H1 (cell line): ENCODE measurements around the gene ST3GAL3. TPM values are rescaled to one million over a fixed set of nuclear protein-coding genes. Genes with fewer than 3 reads are reported as not detected.
A peak's percentile ranks its signal among the peaks of the same experiment; 100 is the strongest.

Experiments
- ASH2L ChIP-seq: fragments of 200-600, 300-600 bp; sonication (generic); IDR thresholded peaks from one replicate; pipeline ENCODE4 v1.7.1; 2017; ENCODE audit warnings: low read length
- BCL11A ChIP-seq, 2 experiments: IDR thresholded peaks; one replicate each; pipeline ENCODE4 v1.6.1; 2011; ENCODE audit warnings: low read depth in 2 of 2, low read length in 2 of 2, mild to moderate bottlenecking in 2 of 2
- CBX8 ChIP-seq: fragments of 300-800, 300-1000 bp; sonication (generic); IDR thresholded peaks from 2 replicates; pipeline ENCODE4 v1.7.1; 2016; ENCODE audit warnings: low read depth, low read length, borderline replicate concordance
- CEBPB ChIP-seq: IDR thresholded peaks from 2 replicates; pipeline ENCODE4 v1.6.1; 2012; ENCODE audit warnings: low read depth, low read length
- CHD2 ChIP-seq: IDR thresholded peaks from 2 replicates; pipeline ENCODE4 v1.6.1; 2012; ENCODE audit warnings: low read length, improper control_type of control experiment
- CTCF ChIP-seq, 3 experiments: IDR thresholded peaks; 1 replicate in 2 of 3; 2 replicates in 1 of 3; pipeline versions ENCODE4 v1.5.1 to v1.6.1; 2011; ENCODE audit warnings: low read length in 3 of 3, mild to moderate bottlenecking in 3 of 3, inconsistent platforms in 2 of 3, low read depth in 1 of 3, moderate library complexity in 1 of 3; ENCODE audit not compliant: insufficient read depth in 1 of 3; ENCODE audit errors: control extremely low read depth in 1 of 3
- EGR1 ChIP-seq: IDR thresholded peaks from 2 replicates; pipeline ENCODE4 v1.6.1; 2011; ENCODE audit warnings: low read depth, low read length, borderline replicate concordance
- EP300 ChIP-seq, 2 experiments: IDR thresholded peaks; 1 replicate in 1 of 2; 2 replicates in 1 of 2; pipeline ENCODE4 v1.6.1; 2011 to 2012; ENCODE audit warnings: low read depth in 2 of 2, low read length in 2 of 2, mild to moderate bottlenecking in 2 of 2, borderline replicate concordance in 1 of 2, inconsistent platforms in 1 of 2, moderate library complexity in 1 of 2
- EZH2 ChIP-seq: fragments of 200-600 bp; sonication (generic); IDR thresholded peaks from 2 replicates; pipeline ENCODE4 v1.7.1; 2012; ENCODE audit warnings: low read depth, mild to moderate bottlenecking, moderate library complexity, low read length, inconsistent platforms; ENCODE audit not compliant: severe bottlenecking
- FOSL1 ChIP-seq: IDR thresholded peaks from 2 replicates; pipeline ENCODE4 v1.6.1; 2011; ENCODE audit warnings: mild to moderate bottlenecking, low read depth, low read length, moderate library complexity; ENCODE audit not compliant: insufficient read depth
- HDAC2 ChIP-seq, 2 experiments: fragments of 300-600 bp in 1 of 2; sonication (generic) in 1 of 2; IDR thresholded peaks; 2 replicates each; pipeline ENCODE4 v1.6.1; 2011 to 2012; ENCODE audit warnings: low read depth in 2 of 2, low read length in 2 of 2, mild to moderate bottlenecking in 2 of 2, moderate library complexity in 2 of 2, borderline replicate concordance in 1 of 2, inconsistent platforms in 1 of 2
- KDM5A ChIP-seq: fragments of 200-600 bp; IDR thresholded peaks from 2 replicates; pipeline ENCODE4 v1.7.1; 2012; ENCODE audit warnings: mild to moderate bottlenecking, low read length, inconsistent platforms, mixed read lengths
- SAP30 ChIP-seq: fragments of 300-600 bp; sonication (generic); IDR thresholded peaks from 2 replicates; pipeline ENCODE4 v1.7.1; 2012; ENCODE audit warnings: low read length, moderate library complexity, mild to moderate bottlenecking, inconsistent platforms; ENCODE audit not compliant: insufficient read depth, insufficient replicate concordance
- SIN3A ChIP-seq, 2 experiments: IDR thresholded peaks in 1 of 2; conservative IDR thresholded peaks in 1 of 2; 2 replicates each; pipeline ENCODE4 v1.6.1; 2011 to 2012; ENCODE audit warnings: low read length in 2 of 2, improper control_type of control experiment in 1 of 2, low read depth in 1 of 2, mild to moderate bottlenecking in 1 of 2
- SIRT6 ChIP-seq: IDR thresholded peaks from one replicate; pipeline ENCODE4 v1.7.1; 2012; ENCODE audit warnings: low read length, inconsistent platforms
- SP2 ChIP-seq: IDR thresholded peaks from 2 replicates; pipeline ENCODE4 v1.6.1; 2012; ENCODE audit warnings: mild to moderate bottlenecking, low read length, inconsistent platforms
- TAF7 ChIP-seq: optimal IDR thresholded peaks from 2 replicates; pipeline ENCODE3; 2011; ENCODE audit warnings: low read depth, mild to moderate bottlenecking, inconsistent platforms, low read length, moderate library complexity, borderline replicate concordance
- polyA plus RNA-seq, 7 experiments: library from polyadenylated mRNA; depleted of rRNA in 3 of 7; stranded (reverse) in 5 of 7; unstranded in 2 of 7; fragments of >200 nt in 5 of 7; fragments of 200-250 nt in 2 of 7; gene quantifications; 1 replicate in 5 of 7; 2 replicates in 1 of 7; 4 replicates in 1 of 7; pipeline versions ENCODE4 v1.2.1 to v1.2.3, GENCODE V29; 2011 to 2013; ENCODE audit warnings: missing spikeins in 2 of 7, mixed read lengths in 2 of 7
- total RNA-seq: library from RNA; stranded (reverse); fragmentation: NEBNext Ultra II Directional; extraction: Animal tissue kit (Norgen Biotek cat#: 25700); gene quantifications from 2 replicates; pipeline ENCODE4 v1.2.1, GENCODE V29; 2021
- TF ChIP-seq, protein P1 (sequence below): IDR thresholded peaks from 2 replicates; pipeline ENCODE4 v1.6.1; 2012; ENCODE audit warnings: inconsistent platforms
- TF ChIP-seq, protein P2 (sequence below): IDR thresholded peaks from 2 replicates; pipeline ENCODE4 v1.6.1; 2011; ENCODE audit warnings: low read length, improper control_type of control experiment

ST3GAL3 gene
- total and polyA plus RNA-seq, 2 of the 8 experiments (the other 6 are each of a cell fraction or from before 2014, with no cell fraction given) = 6.8 to 7.0 TPM

DNA sequence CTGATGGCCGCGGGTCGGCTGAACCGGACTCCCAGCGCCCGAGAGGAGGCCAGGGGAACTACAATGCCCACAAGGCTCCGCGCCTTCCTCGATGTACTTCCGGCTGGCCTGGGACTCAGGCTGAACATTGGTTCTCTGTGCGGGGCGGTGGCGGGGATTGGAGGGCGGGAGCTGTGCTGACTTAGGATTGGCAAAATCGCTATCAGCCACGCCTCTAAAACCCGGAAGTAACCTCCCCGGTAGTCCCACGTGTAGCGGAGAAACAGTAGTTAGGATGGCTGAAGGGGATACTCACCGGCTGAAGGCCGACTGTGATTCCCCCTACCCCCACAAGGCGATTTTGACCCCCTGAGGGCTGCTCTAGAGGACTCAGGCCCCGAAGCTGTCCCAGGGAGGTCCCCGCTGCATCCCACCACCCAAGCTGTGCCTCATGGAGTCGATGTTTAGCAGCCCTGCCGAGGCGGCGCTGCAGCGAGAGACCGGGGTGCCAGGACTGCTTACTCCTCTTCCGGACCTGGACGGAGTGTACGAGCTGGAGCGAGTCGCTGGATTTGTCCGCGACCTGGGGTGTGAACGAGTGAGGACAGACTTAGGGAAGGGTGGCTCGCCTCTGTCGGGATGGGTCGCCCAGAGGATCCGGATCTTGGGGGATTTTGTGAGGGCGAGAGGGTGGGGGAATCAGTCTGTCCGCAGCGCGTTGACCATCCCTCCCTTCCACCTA is 262.6 kb downstream of the ST3GAL3 start, which contains the start of gene DPH2 (continued):
- TF ChIP-seq EZH2 (no peak), EGR1 (no peak), SIRT6 (no peak), EP300 (IDR thresholded peaks at IDR 0.05; ENCODE audit: borderline replicate concordance in 1 of 2, low read depth in 2 of 2, low read length in 2 of 2) (no peak), CHD2 (peak; percentile 64), SAP30 (peak; percentile 98), HDAC2 (IDR thresholded peaks at IDR 0.05; ENCODE audit: borderline replicate concordance in 1 of 2, low read depth in 2 of 2, low read length in 2 of 2) (peak in 1 of 2 experiments; percentile 97; a peak in 1 of 4 replicates), CEBPB (no peak), SP2 (peak; percentile 38; the same call in 1 of the 2 replicates), BCL11A (IDR thresholded peaks at IDR 0.05; ENCODE audit: low read depth in 2 of 2, low read length in 2 of 2) (no peak), KDM5A (peak; percentile 48; the same call in 1 of the 2 replicates), ASH2L (no peak), SIN3A (conservative IDR thresholded peaks at IDR 0.05 in 1 of 2, IDR thresholded peaks at IDR 0.05 in 1 of 2; ENCODE audit: low read depth in 1 of 2, low read length in 2 of 2) (peak; percentile 97; a peak in 3 of 4 replicates), CBX8 (no peak), FOSL1 (no peak), CTCF (IDR thresholded peaks at IDR 0.05; ENCODE audit: control extremely low read depth in 1 of 3, insufficient read depth in 1 of 3, low read depth in 1 of 3, low read length in 3 of 3) (no peak), TAF7 (no peak)
- TF ChIP-seq, protein P1, sequence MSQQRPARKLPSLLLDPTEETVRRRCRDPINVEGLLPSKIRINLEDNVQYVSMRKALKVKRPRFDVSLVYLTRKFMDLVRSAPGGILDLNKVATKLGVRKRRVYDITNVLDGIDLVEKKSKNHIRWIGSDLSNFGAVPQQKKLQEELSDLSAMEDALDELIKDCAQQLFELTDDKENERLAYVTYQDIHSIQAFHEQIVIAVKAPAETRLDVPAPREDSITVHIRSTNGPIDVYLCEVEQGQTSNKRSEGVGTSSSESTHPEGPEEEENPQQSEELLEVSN = no peak
- TF ChIP-seq, protein P2, sequence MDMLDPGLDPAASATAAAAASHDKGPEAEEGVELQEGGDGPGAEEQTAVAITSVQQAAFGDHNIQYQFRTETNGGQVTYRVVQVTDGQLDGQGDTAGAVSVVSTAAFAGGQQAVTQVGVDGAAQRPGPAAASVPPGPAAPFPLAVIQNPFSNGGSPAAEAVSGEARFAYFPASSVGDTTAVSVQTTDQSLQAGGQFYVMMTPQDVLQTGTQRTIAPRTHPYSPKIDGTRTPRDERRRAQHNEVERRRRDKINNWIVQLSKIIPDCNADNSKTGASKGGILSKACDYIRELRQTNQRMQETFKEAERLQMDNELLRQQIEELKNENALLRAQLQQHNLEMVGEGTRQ = peak; percentile 25; the same call in 1 of the 2 replicates
